ENCODE results near the gene PLXDC2. TPM values are rescaled to one million over a fixed set of nuclear protein-coding genes. Genes with fewer than 3 reads are reported as not detected.

Gene PLXDC2
- total RNA-seq, 1 donor from 2014 or later, result 0.86 TPM

DNA sequence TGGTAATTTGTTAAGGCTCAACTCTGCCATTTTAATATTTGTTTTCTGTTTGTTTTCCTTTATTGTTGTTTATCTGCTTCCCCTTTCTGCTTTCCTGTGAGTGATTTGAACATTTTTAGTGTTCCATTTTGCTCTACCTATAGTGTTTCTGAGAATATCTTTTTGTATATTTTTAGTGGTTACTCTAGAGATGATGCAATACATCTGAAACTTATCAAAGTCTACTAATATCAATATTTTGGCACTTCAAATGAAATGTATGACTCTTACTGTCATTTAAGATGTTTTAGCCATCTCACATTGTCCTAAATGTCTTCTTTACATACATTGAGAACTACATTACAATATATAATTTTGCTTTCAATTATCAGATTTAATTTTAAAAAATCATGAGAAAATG lies 98.9 kb downstream of the PLXDC2 start:
- no peak for DNase-seq (ENCODE audit: low read depth)
- H3K4me3 ChIP-seq (ENCODE audit: low read depth, low read length), result no peak overlapping the region
- TF ChIP-seq, protein P1, sequence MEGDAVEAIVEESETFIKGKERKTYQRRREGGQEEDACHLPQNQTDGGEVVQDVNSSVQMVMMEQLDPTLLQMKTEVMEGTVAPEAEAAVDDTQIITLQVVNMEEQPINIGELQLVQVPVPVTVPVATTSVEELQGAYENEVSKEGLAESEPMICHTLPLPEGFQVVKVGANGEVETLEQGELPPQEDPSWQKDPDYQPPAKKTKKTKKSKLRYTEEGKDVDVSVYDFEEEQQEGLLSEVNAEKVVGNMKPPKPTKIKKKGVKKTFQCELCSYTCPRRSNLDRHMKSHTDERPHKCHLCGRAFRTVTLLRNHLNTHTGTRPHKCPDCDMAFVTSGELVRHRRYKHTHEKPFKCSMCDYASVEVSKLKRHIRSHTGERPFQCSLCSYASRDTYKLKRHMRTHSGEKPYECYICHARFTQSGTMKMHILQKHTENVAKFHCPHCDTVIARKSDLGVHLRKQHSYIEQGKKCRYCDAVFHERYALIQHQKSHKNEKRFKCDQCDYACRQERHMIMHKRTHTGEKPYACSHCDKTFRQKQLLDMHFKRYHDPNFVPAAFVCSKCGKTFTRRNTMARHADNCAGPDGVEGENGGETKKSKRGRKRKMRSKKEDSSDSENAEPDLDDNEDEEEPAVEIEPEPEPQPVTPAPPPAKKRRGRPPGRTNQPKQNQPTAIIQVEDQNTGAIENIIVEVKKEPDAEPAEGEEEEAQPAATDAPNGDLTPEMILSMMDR (conservative IDR thresholded peaks at IDR 0.05; ENCODE audit: low read depth, low read length), result no peak

DNA sequence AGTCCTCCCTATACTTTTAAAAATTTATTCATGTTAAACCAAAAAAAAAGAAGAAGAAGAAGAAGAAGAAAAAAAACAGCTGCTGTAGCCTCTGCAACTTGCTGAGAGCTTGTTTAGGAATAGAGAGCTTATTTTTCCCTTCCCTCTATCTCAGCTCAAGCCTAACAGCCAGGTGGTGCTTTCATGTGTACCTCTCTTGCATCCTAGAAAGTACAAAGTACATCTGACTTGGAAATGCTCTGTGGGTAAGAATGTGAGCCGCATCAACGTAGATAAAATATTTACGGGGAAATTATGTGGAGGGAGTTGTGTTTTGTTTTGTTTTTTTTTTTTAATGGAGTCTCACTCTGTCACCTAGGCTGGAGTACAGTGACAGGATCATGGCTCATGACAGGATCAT lies 99.6 kb downstream of the PLXDC2 start:
- no peak overlapping the region for H3K4me3 ChIP-seq (ENCODE audit: low read depth, low read length)
- TF ChIP-seq, protein P1 (conservative IDR thresholded peaks at IDR 0.05; ENCODE audit: low read depth, low read length), result no peak
- no peak for DNase-seq (ENCODE audit: low read depth)

DNA sequence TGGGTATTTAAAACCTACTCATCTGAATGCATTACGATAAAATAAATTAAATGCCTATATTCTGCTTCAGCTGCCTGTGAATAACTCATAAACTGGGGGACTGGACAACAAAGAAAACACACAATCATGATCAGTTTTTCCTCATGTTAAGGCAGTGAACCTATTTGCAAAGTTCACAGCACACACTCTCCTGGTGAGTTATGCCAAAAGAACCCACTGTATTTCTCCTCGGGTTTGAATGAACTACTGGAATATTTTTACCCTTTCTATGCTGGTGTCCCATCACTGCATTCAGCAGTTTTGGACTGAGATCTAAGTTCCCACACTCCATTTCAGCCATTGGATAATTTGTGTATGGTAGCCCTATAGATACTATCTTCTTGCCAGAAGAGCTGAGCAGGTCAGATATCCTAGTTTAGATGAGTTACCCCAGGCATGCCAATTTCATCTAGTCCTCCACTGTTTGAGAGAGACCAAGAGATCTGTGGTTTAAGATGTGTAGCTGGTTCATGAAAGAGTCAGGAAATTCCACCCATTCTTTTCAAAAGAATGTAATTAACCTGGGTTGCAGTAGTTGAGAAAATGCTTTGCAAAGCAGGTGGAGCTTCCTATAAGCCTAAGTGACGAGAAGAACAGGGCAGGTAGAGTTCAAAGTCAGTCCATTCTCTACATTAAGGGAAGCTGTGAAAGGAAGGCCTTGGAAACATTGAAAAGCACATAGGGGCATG lies 101.7 kb downstream of the PLXDC2 start:
- no peak for DNase-seq (ENCODE audit: low read depth)
- H3K4me3 ChIP-seq (ENCODE audit: low read depth, low read length), result no peak overlapping the region
- TF ChIP-seq, protein P1 (conservative IDR thresholded peaks at IDR 0.05; ENCODE audit: low read depth, low read length), result no peak

DNA sequence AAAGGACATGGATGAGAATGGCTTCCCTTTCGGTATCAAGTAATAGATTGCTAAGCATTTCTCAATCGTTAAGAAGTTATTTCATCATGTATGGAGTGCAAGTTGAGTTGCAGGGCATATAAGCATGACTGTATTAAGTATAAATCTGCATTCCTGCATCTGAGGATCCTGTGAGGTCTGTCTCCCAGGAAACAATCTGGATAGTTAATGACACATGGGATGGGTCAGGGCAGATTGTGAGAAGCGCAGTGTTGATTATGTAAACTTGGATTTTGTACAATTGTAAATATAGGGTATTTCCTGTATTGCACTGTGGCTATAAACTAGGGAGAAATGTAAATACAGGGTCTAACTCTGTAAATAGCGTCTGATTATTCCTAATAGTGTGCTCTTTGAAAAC lies 102.6 kb downstream of the PLXDC2 start:
- no peak for DNase-seq (ENCODE audit: low read depth)
- TF ChIP-seq, protein P1 (conservative IDR thresholded peaks at IDR 0.05; ENCODE audit: low read depth, low read length), result no peak
- H3K4me3 ChIP-seq (ENCODE audit: low read depth, low read length), result no peak overlapping the region

DNA sequence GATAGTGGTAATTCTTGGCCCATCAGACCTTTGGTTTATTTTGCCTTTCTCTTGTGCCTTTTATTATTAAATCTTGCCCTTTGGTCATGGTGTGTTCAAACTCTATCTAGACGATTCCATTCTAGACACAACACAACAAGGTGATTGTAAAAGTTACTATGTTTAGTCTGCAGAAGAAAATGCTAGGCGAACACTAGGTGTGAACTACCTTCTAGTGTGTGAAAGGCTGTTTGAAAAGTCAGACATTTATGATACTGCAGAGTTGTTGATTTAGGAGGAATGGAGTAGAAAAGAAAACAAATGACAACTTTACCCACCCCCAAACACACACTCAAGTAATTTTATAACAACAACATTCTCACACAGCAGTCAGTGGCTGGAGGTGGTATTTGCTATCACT lies 103.4 kb downstream of the PLXDC2 start:
- TF ChIP-seq, protein P1 (conservative IDR thresholded peaks at IDR 0.05; ENCODE audit: low read depth, low read length), result no peak
- DNase-seq (ENCODE audit: low read depth), result no peak
- H3K4me3 ChIP-seq (ENCODE audit: low read depth, low read length), result no peak overlapping the region

DNA sequence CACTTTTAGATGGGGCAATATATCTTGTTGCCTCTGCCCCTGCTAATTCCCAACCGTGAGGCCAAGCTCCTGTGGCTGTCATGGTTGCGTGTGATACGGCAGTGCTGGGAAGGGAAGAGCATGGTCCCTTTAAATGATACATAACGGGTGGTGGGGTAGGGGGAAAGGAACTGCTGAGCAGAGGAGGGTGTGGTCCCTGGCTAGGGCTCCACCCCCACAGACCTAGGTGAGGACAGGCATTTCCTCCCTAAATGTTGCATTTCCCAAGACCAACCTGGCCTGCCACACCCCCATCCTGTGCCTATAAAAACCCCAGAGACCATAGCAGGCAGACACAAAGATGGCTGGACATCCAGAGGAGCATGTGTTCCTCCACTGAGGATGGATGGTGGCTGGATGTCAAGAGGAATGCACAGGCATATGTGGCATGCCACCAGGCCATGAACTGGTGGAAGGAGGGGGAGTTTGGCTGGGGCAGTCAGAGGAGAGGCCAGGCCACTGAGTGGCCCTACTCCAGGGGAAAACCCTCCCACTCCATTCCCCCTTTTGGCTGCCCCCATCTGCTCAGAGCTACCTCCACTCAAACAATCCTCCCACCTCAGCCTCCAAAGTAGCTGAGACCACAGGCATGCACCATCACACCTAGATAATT lies 104.0 kb downstream of the PLXDC2 start:
- DNase-seq (ENCODE audit: low read depth), result no peak
- TF ChIP-seq, protein P1 (conservative IDR thresholded peaks at IDR 0.05; ENCODE audit: low read depth, low read length), result no peak
- no peak overlapping the region for H3K4me3 ChIP-seq (ENCODE audit: low read depth, low read length)

All from epithelial cell of proximal tubule (primary cell).